AG04449 (cell line): ENCODE results near the gene PCBD1.

Experiments used
- CTCF ChIA-PET: fragments of 350-600 bp; formaldehyde crosslinking; extraction: SDS; loops from one replicate; lab custom pipeline; 2021; ENCODE audit warnings: antibody characterized with exemption; lab: Yijun Ruan, JAX
- POLR2A ChIA-PET: fragments of 400-600, 350-600 bp; formaldehyde crosslinking; extraction: SDS; loops from one replicate; lab custom pipeline; 2020; ENCODE audit warnings: antibody characterized with exemption, inconsistent platforms; lab: Yijun Ruan, JAX
- DNase-seq: peaks from one replicate; pipeline ENCODE4 v3.0.0-alpha.2; 2010; ENCODE audit warnings: low read depth, low spot score
- H3K4me3 ChIP-seq: 2 replicates; pipeline ENCODE4 v1.5.1; 2011; ENCODE audit warnings: low read depth, mild to moderate bottlenecking, control low read depth, low read length
- TF ChIP-seq, protein P1 (sequence below): IDR thresholded peaks from one replicate; pipeline ENCODE4 v1.5.1; 2011; ENCODE audit warnings: mild to moderate bottlenecking, moderate library complexity, low read length, control low read depth, inconsistent platforms; ENCODE audit not compliant: insufficient read depth; ENCODE audit errors: missing control alignments

The PCBD1 gene

DNA sequence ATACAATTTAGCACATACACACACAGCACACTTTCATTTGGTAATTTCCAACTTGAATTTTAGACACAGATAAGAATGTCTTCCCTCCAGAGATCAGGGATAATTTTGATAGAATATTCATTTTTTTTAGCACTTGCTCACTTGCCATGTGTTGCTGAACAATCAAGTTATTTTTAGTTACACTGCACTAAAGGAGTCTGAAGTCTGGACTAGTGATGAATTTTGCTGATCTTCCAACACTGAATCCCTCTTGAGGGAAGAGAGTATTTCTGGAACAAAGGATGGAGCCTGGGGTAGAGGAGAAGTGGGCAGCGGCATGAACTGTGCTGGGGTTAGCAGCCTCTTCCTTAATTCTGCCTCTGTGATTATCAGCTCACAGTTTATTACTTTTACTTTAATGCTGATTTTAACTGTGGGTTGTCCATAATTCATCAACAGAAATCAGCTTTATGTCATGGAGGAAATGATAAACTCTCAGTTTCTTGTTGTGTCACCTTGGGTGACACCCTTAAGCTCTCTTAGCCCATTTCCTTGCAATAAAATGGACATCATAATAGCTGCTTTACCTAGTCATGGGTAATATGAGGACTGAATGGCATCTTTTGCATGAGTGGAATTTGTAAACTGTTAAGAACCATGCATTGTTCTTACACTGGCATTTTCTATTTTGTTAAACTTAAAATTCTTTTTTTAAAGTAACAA lies 40.6 kb downstream of the PCBD1 start:
- POLR2A ChIA-PET: no interaction called here
- CTCF ChIA-PET: interaction anchor here (2.8 kb wide), 1 partner anchor 12 kb away, joined by 8 read pairs; no protein-coding TSS in a partner anchor
- TF ChIP-seq, protein P1, sequence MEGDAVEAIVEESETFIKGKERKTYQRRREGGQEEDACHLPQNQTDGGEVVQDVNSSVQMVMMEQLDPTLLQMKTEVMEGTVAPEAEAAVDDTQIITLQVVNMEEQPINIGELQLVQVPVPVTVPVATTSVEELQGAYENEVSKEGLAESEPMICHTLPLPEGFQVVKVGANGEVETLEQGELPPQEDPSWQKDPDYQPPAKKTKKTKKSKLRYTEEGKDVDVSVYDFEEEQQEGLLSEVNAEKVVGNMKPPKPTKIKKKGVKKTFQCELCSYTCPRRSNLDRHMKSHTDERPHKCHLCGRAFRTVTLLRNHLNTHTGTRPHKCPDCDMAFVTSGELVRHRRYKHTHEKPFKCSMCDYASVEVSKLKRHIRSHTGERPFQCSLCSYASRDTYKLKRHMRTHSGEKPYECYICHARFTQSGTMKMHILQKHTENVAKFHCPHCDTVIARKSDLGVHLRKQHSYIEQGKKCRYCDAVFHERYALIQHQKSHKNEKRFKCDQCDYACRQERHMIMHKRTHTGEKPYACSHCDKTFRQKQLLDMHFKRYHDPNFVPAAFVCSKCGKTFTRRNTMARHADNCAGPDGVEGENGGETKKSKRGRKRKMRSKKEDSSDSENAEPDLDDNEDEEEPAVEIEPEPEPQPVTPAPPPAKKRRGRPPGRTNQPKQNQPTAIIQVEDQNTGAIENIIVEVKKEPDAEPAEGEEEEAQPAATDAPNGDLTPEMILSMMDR: no peak

DNA sequence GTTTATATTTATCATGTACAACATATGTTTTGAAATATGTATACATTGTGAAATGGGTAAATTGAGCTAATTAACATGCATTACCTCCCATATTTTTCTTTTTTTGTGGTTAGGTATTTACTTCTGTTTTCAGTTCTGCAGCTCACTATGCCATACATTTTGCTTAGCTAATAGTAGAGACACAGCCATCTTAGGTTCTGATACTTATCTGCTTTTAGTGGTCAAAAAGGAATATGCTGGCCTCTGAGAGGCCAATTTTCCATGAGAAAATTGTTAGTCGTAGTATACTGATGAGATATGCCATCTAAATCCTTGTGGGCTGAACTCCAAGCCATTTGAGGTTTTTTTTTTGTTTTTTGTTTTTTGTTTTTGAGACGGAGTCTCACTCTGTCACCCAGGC lies 41.6 kb downstream of the PCBD1 start:
- TF ChIP-seq, protein P1: no peak
- ChIA-PET POLR2A (no interaction called here), CTCF (interaction anchor here (0.7 to 2.8 kb wide), 3 partner anchors 8 to 298 kb away, joined by 3 to 8 read pairs (median 3); no protein-coding TSS in a partner anchor)
- no peak overlapping the region for H3K4me3 ChIP-seq
- no peak for DNase-seq

More for the DNA sequence above, 40.6 kb downstream of the PCBD1 start:
- no peak overlapping the region for H3K4me3 ChIP-seq
- no peak for DNase-seq

DNA sequence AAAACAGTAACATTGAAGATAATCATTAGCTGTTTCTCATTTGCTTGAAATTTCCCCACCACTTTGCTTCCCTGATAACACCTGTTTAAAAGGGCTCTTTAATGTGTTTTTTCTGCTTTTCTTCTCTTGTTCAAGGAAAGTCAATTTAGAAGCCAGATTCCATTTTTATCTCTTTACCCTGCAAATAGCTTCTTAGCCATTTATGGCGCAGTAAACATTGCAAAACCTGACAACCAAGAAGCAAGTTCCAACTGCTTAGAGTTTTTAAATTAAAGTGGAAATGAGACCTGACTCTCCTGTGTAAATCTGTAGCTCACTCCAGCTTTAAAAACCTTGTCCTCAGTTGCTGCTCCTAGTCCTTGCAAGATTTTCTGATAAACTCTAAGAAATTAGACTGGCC lies 42.5 kb downstream of the PCBD1 start:
- H3K4me3 ChIP-seq: no peak overlapping the region
- CTCF ChIA-PET: interaction anchor here (0.7 to 2.8 kb wide), 4 partner anchors 10 to 297 kb away, joined by 3 to 8 read pairs (median 3); no protein-coding TSS in a partner anchor
- TF ChIP-seq, protein P1: no peak
- POLR2A ChIA-PET: no interaction called here
- DNase-seq: no peak

DNA sequence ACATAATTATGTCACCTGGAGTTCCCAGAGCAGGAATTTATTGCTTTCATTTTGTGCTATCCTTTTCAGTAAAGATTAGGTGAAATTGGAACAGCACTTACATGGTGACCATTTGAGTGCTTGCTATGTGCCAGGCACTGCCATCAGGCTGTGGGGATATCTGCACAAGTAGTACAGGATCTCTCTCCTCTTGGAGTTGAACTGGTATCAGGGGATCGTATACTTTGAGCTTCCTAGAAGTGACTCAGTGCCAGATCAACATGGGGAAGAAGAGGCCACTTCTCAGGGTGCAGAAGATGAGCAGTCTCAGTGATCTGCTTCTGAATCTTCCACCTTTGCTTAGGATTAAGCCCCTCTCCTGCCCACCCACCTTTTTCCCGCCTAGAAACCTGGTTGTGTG lies 43.1 kb downstream of the PCBD1 start:
- ChIA-PET POLR2A (no interaction called here), CTCF (interaction anchor here (1.3 to 2.8 kb wide), 3 partner anchors 10 to 296 kb away, joined by 3 to 8 read pairs (median 3); no protein-coding TSS in a partner anchor)
- TF ChIP-seq, protein P1: no peak
- DNase-seq: no peak
- no peak overlapping the region for H3K4me3 ChIP-seq

DNA sequence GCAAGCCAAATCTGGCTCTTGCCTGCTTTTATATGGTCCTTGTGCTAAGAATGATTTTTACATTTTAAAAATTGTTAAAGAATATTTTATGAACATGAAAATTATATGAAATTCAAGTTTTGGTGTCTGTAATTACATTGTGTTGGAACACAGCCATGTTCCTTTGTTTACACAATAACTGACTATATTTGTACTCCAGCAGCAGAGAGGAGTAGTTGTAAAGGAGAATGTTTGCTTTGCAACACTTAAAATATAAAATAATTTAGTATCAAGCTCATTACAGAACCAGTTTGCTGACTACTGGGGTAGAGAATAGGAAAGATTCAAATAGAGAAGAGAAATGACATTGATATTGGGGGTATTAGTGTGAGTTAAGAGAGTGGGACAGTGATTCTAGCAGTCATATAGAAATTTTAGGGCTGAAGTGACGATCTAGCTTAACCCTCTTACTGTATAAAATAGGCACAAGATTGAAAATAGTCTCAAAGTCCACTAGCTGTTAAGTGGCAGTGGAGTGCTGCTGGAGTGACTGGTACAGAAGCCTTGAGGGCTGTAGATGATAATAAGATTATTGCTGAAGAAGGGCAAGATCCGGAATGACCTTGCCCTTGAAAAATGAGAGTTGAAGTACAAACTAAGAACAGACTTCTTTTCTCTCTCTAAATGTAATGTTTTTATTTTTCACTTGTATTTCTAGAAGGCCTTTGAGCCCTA lies 44.4 kb downstream of the PCBD1 start:
- CTCF ChIA-PET: interaction anchor here (0.9 to 1.0 kb wide), 3 partner anchors 12 to 37 kb away, joined by 3 read pairs; partner anchors contain the start of gene SGPL1
- H3K4me3 ChIP-seq: no peak overlapping the region
- TF ChIP-seq, protein P1: no peak
- POLR2A ChIA-PET: no interaction called here
- no peak for DNase-seq

DNA sequence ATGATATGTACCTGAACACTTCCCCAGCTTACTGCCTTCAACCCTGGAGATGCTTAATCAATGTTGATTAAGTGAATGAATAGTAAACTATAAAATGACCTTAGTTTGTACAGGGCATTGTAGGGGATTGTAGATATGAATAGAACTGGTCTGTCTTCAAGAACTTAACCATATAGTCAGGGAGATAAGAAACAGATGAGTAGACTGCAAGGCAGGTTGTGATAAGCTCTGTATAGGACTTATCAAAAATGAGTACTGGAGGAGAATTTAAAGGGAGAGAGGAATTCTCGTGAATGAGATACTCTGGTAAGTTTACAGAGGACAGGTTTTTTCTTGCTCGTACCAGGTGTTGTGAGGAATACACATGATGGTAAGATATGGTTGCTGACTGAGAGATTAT lies 45.0 kb downstream of the PCBD1 start:
- ChIA-PET POLR2A (no interaction called here), CTCF (interaction anchor here (0.9 to 1.0 kb wide), 3 partner anchors 11 to 37 kb away, joined by 3 read pairs; partner anchors contain the start of gene SGPL1)
- DNase-seq: no peak
- H3K4me3 ChIP-seq: no peak overlapping the region
- TF ChIP-seq, protein P1: no peak
